WTC11 (cell line): Measurements from ENCODE around the gene ATN1. TPM values are rescaled to one million over a fixed set of nuclear protein-coding genes. Genes with fewer than 3 reads are reported as not detected.
A peak's percentile ranks its signal among the peaks of the same experiment; 100 is the strongest.

Source experiments
- ATAC-seq: fragments of 200-7000 bp; cut with Tn5 transposase; 2 replicates; pipeline ENCODE4 v1.10.0; 2021; ENCODE audit warnings: mild to moderate bottlenecking, moderate library complexity
- CTCF ChIA-PET: fragments of 300-600 bp; sonication (Branson Sonifier 250); formaldehyde crosslinking; loops from one replicate; lab custom pipeline; 2021; ENCODE audit warnings: antibody characterized with exemption; lab: Charles Lee
- POLR2A ChIA-PET: fragments of 350-600 bp; sonication (Branson Sonifier 250); formaldehyde crosslinking; loops from one replicate; lab custom pipeline; 2021; ENCODE audit warnings: antibody characterized with exemption; lab: Charles Lee
- DNase-seq: peaks from one replicate; pipeline ENCODE4 v3.0.0; 2021; ENCODE audit warnings: low spot score
- H3K27ac Mint-ChIP-seq: 2 replicates; pipeline ENCODE4 v1.8.0; 2021; ENCODE audit warnings: mixed read lengths
- H3K27me3 Mint-ChIP-seq: 2 replicates; pipeline ENCODE4 v1.8.0; 2021; ENCODE audit warnings: low read depth, mild to moderate bottlenecking, moderate library complexity, mixed read lengths
- H3K36me3 Mint-ChIP-seq: 2 replicates; pipeline ENCODE4 v1.8.0; 2021; ENCODE audit warnings: mixed read lengths
- H3K4me1 Mint-ChIP-seq: 2 replicates; pipeline ENCODE4 v1.8.0; 2022; ENCODE audit warnings: mixed read lengths
- H3K4me3 Mint-ChIP-seq: 2 replicates; pipeline ENCODE4 v1.8.0; 2021; ENCODE audit warnings: mild to moderate bottlenecking, moderate library complexity, mixed read lengths
- H3K9me3 Mint-ChIP-seq: 2 replicates; pipeline ENCODE4 v1.8.0; 2021; ENCODE audit warnings: mixed read lengths
- ATF1 ChIP-seq: sonication (generic); formaldehyde crosslinking; IDR thresholded peaks from 2 replicates; pipeline ENCODE4 v1.8.1; 2023; ENCODE audit warnings: mild to moderate bottlenecking, moderate library complexity, missing genetic modification reagents
- FOXP1 ChIP-seq: sonication (generic); formaldehyde crosslinking; IDR thresholded peaks from 2 replicates; pipeline ENCODE4 v1.8.0; 2022; ENCODE audit warnings: missing genetic modification reagents, mild to moderate bottlenecking, moderate library complexity, borderline replicate concordance
- MXD4 ChIP-seq: fragments of 250-450 bp; sonication (Bioruptor Pico); IDR thresholded peaks from 2 replicates; pipeline ENCODE4 v1.8.0; 2021; ENCODE audit warnings: mild to moderate bottlenecking, moderate library complexity, borderline replicate concordance
- RELA ChIP-seq: sonication (generic); formaldehyde crosslinking; IDR thresholded peaks from 2 replicates; pipeline ENCODE4 v1.8.1; 2022; ENCODE audit warnings: missing genetic modification reagents, mild to moderate bottlenecking, borderline replicate concordance
- TEAD1 ChIP-seq: sonication (generic); formaldehyde crosslinking; IDR thresholded peaks from 2 replicates; pipeline ENCODE4 v1.8.0; 2022; ENCODE audit warnings: mild to moderate bottlenecking, missing genetic modification reagents
- ZBTB21 ChIP-seq: sonication (generic); formaldehyde crosslinking; IDR thresholded peaks from 2 replicates; pipeline ENCODE4 v1.8.1; 2023; ENCODE audit warnings: mild to moderate bottlenecking, missing genetic modification reagents, borderline replicate concordance
- ZNF121 ChIP-seq: sonication (generic); formaldehyde crosslinking; IDR thresholded peaks from 2 replicates; pipeline ENCODE4 v1.8.0; 2023; ENCODE audit warnings: missing genetic modification reagents
- ZNF138 ChIP-seq: sonication (generic); formaldehyde crosslinking; conservative IDR thresholded peaks from 2 replicates; pipeline ENCODE4 v1.8.1; 2022; ENCODE audit warnings: mild to moderate bottlenecking, moderate library complexity, missing genetic modification reagents
- ZNF232 ChIP-seq: sonication (generic); formaldehyde crosslinking; IDR thresholded peaks from 2 replicates; pipeline ENCODE4 v1.8.0; 2022; ENCODE audit warnings: mild to moderate bottlenecking, missing genetic modification reagents
- ZNF416 ChIP-seq: fragments of 250-450 bp; sonication (Bioruptor Pico); IDR thresholded peaks from 2 replicates; pipeline ENCODE4 v1.9.0; 2021; ENCODE audit warnings: mild to moderate bottlenecking, inconsistent platforms
- ZNF671 ChIP-seq: fragments of 250-450 bp; sonication (Bioruptor Pico); IDR thresholded peaks from 2 replicates; pipeline ENCODE4 v1.8.0; 2021; ENCODE audit warnings: mild to moderate bottlenecking
- total RNA-seq: library from RNA; stranded (reverse); gene quantifications from 3 replicates; pipeline ENCODE4 v1.2.3, GENCODE V29; 2021
- TF ChIP-seq, protein P1 (sequence below): sonication (generic); formaldehyde crosslinking; IDR thresholded peaks from 2 replicates; pipeline ENCODE4 v1.8.1; 2022; ENCODE audit warnings: mild to moderate bottlenecking, moderate library complexity, missing genetic modification reagents
- TF ChIP-seq, protein P2 (sequence below): fragments of 250-450 bp; sonication (Bioruptor Pico); IDR thresholded peaks from 2 replicates; pipeline ENCODE4 v1.9.0; 2021; ENCODE audit warnings: mild to moderate bottlenecking
- TF ChIP-seq, protein P3 (sequence below): sonication (generic); formaldehyde crosslinking; IDR thresholded peaks from 2 replicates; pipeline ENCODE4 v1.8.1; 2023; ENCODE audit warnings: mild to moderate bottlenecking, moderate library complexity, missing genetic modification reagents
- TF ChIP-seq, protein P4 (sequence below): sonication (generic); formaldehyde crosslinking; IDR thresholded peaks from 2 replicates; pipeline ENCODE4 v1.8.1; 2022; ENCODE audit warnings: missing genetic modification reagents, borderline replicate concordance
- TF ChIP-seq, protein P5 (sequence below): sonication (generic); formaldehyde crosslinking; IDR thresholded peaks from 2 replicates; pipeline ENCODE4 v1.8.0; 2022; ENCODE audit warnings: mild to moderate bottlenecking, missing genetic modification reagents
- TF ChIP-seq, protein P6 (sequence below): sonication (generic); formaldehyde crosslinking; IDR thresholded peaks from 2 replicates; pipeline ENCODE4 v1.8.1; 2023; ENCODE audit warnings: mild to moderate bottlenecking, missing genetic modification reagents
- TF ChIP-seq, protein P7 (sequence below): sonication (generic); formaldehyde crosslinking; IDR thresholded peaks from 2 replicates; pipeline ENCODE4 v1.8.0; 2023; ENCODE audit warnings: mild to moderate bottlenecking, missing genetic modification reagents
- TF ChIP-seq, protein P8 (sequence below): sonication (generic); formaldehyde crosslinking; IDR thresholded peaks from 2 replicates; pipeline ENCODE4 v1.8.0; 2022; ENCODE audit warnings: mild to moderate bottlenecking, missing genetic modification reagents

ATN1 gene
- total RNA-seq, 1 experiment from 2014 or later = 87.1 TPM

DNA sequence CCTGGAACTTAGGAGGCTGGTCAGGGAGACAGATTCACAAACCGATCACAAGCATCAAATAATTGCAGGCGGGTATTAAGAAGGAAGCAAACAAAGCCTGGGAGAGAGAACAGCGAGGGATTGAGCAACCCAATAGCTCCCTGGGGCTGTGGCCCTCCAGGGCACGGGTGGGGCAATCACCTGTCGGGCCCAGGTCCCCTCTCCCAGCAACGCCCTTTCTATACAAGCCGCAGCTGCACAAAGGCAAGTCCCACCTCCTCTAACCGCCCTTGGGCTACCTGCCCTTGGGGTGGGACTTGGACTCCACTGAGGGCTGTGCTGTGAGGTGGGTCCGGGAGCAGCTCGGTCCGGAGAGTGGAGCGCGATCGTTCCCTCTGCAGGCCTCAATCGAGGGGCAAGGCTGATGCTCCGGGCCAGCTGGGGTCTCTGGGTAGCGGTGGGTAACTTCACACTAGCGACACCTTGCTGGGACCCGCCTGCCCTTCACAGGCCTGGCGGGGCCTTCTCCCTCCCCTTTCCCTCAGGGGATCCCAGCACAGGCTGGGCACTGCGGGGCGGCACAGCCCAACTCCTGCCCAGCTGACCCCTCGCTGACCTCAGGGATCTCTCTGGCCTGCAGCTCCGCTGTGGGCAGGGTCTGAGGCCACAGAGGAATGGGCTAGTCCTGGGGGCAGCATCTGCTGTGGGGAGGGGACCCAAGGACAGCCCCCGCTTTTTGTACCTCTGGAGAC lies 34.7 kb downstream of the ATN1 start (continued):
- TF ChIP-seq, protein P1, sequence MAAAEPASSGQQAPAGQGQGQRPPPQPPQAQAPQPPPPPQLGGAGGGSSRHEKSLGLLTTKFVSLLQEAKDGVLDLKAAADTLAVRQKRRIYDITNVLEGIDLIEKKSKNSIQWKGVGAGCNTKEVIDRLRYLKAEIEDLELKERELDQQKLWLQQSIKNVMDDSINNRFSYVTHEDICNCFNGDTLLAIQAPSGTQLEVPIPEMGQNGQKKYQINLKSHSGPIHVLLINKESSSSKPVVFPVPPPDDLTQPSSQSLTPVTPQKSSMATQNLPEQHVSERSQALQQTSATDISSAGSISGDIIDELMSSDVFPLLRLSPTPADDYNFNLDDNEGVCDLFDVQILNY (CRISPR knock-in tag) = peak; percentile 16; the same call in 1 of the 2 replicates
- TF ChIP-seq ZNF121 (CRISPR knock-in tag) (no peak), MXD4 (no peak)

DNA sequence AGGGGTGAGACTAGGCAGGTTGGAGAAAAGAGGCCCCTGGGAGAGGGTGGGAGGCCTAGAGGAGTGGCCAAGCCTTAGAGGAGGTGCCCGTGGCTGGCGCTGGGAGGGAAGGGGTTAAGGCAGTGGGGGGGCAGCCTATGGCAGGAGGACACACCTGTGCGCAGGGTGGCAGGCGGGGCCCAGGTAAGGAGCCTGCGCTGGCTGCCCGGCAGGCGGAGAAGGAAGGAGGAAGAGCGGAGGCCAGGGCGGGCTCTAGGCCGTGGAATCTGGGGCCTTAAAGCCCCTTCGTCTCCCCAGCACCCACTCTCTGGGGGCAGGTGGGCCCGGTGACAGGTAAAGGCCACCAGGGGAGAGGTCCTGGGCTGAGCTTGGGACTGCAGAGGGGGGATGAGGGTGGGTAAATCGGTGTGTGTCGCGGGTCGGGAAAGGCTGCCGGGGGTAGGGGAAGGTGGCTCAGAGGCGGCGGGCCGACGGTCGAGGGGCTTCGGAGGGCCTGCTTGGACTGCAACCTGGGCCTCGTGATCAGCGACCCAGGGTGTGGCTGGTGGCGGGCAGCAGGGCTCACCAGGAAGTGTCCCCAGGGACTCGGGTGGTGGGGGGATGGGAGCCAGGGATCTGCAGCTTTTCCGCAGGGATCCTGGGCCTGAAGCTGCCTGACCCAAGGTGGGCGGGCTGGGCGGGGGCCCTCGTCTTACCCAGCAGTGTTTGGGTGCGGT lies 35.4 kb downstream of the ATN1 start:
- peak; percentile 35 for ATAC-seq
- ChIA-PET POLR2A (interaction anchor here (0.9 to 6.6 kb wide), 7 partner anchors 18 to 90 kb away, joined by 3 to 167 read pairs (median 5); partner anchors contain the start of genes C12orf57, LPCAT3, RNU7-1 and SPSB2), CTCF (interaction anchor here (0.8 to 9.7 kb wide), 15 partner anchors 11 to 150 kb away, joined by 3 to 296 read pairs (median 10); partner anchors contain the start of genes ATN1, C12orf57, LPCAT3 and PTPN6)
- H3K4me1 Mint-ChIP-seq = peaks cover 55% of the 10 kb centered on the region
- peak overlapping the region; percentile 75 for H3K4me3 Mint-ChIP-seq
- DNase-seq = peak; percentile 83
- no peak overlapping the region for H3K27ac Mint-ChIP-seq
- no peaks in the 10 kb centered on the region for H3K27me3 Mint-ChIP-seq
- H3K36me3 Mint-ChIP-seq = peaks cover 30% of the 10 kb centered on the region
- H3K9me3 Mint-ChIP-seq = no peaks in the 10 kb centered on the region
- no peak for TF ChIP-seq ZBTB21 (CRISPR knock-in tag)
- TF ChIP-seq ATF1 (CRISPR knock-in tag) = no peak
- TF ChIP-seq RELA (CRISPR knock-in tag) = no peak
- TF ChIP-seq, protein P2, sequence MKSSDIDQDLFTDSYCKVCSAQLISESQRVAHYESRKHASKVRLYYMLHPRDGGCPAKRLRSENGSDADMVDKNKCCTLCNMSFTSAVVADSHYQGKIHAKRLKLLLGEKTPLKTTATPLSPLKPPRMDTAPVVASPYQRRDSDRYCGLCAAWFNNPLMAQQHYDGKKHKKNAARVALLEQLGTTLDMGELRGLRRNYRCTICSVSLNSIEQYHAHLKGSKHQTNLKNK (CRISPR knock-in tag) = no peak
- TF ChIP-seq, protein P3, sequence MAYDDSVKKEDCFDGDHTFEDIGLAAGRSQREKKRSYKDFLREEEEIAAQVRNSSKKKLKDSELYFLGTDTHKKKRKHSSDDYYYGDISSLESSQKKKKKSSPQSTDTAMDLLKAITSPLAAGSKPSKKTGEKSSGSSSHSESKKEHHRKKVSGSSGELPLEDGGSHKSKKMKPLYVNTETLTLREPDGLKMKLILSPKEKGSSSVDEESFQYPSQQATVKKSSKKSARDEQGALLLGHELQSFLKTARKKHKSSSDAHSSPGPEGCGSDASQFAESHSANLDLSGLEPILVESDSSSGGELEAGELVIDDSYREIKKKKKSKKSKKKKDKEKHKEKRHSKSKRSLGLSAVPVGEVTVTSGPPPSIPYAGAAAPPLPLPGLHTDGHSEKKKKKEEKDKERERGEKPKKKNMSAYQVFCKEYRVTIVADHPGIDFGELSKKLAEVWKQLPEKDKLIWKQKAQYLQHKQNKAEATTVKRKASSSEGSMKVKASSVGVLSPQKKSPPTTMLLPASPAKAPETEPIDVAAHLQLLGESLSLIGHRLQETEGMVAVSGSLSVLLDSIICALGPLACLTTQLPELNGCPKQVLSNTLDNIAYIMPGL (CRISPR knock-in tag) = no peak
- no peak for TF ChIP-seq TEAD1 (CRISPR knock-in tag)
- TF ChIP-seq ZNF416 (CRISPR knock-in tag) = no peak
- TF ChIP-seq, protein P4, sequence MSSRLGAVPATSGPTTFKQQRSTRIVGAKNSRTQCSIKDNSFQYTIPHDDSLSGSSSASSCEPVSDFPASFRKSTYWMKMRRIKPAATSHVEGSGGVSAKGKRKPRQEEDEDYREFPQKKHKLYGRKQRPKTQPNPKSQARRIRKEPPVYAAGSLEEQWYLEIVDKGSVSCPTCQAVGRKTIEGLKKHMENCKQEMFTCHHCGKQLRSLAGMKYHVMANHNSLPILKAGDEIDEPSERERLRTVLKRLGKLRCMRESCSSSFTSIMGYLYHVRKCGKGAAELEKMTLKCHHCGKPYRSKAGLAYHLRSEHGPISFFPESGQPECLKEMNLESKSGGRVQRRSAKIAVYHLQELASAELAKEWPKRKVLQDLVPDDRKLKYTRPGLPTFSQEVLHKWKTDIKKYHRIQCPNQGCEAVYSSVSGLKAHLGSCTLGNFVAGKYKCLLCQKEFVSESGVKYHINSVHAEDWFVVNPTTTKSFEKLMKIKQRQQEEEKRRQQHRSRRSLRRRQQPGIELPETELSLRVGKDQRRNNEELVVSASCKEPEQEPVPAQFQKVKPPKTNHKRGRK = no peak
- no peak for TF ChIP-seq ZNF138
- TF ChIP-seq, protein P5, sequence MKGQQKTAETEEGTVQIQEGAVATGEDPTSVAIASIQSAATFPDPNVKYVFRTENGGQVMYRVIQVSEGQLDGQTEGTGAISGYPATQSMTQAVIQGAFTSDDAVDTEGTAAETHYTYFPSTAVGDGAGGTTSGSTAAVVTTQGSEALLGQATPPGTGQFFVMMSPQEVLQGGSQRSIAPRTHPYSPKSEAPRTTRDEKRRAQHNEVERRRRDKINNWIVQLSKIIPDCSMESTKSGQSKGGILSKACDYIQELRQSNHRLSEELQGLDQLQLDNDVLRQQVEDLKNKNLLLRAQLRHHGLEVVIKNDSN (CRISPR knock-in tag) = no peak
- TF ChIP-seq, protein P6, sequence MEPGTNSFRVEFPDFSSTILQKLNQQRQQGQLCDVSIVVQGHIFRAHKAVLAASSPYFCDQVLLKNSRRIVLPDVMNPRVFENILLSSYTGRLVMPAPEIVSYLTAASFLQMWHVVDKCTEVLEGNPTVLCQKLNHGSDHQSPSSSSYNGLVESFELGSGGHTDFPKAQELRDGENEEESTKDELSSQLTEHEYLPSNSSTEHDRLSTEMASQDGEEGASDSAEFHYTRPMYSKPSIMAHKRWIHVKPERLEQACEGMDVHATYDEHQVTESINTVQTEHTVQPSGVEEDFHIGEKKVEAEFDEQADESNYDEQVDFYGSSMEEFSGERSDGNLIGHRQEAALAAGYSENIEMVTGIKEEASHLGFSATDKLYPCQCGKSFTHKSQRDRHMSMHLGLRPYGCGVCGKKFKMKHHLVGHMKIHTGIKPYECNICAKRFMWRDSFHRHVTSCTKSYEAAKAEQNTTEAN (CRISPR knock-in tag) = no peak
- no peak for TF ChIP-seq FOXP1 (CRISPR knock-in tag)
- TF ChIP-seq ZNF671 = no peak
- TF ChIP-seq, protein P7, sequence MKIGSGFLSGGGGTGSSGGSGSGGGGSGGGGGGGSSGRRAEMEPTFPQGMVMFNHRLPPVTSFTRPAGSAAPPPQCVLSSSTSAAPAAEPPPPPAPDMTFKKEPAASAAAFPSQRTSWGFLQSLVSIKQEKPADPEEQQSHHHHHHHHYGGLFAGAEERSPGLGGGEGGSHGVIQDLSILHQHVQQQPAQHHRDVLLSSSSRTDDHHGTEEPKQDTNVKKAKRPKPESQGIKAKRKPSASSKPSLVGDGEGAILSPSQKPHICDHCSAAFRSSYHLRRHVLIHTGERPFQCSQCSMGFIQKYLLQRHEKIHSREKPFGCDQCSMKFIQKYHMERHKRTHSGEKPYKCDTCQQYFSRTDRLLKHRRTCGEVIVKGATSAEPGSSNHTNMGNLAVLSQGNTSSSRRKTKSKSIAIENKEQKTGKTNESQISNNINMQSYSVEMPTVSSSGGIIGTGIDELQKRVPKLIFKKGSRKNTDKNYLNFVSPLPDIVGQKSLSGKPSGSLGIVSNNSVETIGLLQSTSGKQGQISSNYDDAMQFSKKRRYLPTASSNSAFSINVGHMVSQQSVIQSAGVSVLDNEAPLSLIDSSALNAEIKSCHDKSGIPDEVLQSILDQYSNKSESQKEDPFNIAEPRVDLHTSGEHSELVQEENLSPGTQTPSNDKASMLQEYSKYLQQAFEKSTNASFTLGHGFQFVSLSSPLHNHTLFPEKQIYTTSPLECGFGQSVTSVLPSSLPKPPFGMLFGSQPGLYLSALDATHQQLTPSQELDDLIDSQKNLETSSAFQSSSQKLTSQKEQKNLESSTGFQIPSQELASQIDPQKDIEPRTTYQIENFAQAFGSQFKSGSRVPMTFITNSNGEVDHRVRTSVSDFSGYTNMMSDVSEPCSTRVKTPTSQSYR = 0 out of 2 replicates have a peak, but pooled peaks have one; percentile 34
- TF ChIP-seq, protein P8, sequence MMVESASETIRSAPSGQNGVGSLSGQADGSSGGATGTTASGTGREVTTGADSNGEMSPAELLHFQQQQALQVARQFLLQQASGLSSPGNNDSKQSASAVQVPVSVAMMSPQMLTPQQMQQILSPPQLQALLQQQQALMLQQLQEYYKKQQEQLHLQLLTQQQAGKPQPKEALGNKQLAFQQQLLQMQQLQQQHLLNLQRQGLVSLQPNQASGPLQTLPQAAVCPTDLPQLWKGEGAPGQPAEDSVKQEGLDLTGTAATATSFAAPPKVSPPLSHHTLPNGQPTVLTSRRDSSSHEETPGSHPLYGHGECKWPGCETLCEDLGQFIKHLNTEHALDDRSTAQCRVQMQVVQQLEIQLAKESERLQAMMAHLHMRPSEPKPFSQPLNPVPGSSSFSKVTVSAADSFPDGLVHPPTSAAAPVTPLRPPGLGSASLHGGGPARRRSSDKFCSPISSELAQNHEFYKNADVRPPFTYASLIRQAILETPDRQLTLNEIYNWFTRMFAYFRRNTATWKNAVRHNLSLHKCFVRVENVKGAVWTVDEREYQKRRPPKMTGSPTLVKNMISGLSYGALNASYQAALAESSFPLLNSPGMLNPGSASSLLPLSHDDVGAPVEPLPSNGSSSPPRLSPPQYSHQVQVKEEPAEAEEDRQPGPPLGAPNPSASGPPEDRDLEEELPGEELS = no peak
- TF ChIP-seq ZNF232 (CRISPR knock-in tag) = peak; percentile 51; the same call in 1 of the 2 replicates
